Lung (tissue), 12 donors: Measurements from ENCODE around the gene MEGF10. TPM values are rescaled to one million over a fixed set of nuclear protein-coding genes. Genes with fewer than 3 reads are reported as not detected.

Source experiments
- ATAC-seq: fragments of 200-7000 bp; cut with Tn5 transposase; one replicate; pipeline ENCODE4 v1.9.1; 2020; ENCODE audit warnings: moderate number of reproducible peaks; ENCODE audit not compliant: insufficient read depth, low FRiP score
- DNase-seq, 3 donors: peaks; one replicate each; pipeline ENCODE4 v3.0.0-alpha.2; 2013 to 2017
- H3K27ac ChIP-seq, 2 donors: one replicate each; pipeline ENCODE4 v1.5.1; 2013; ENCODE audit warnings: mild to moderate bottlenecking in 2 of 2, moderate library complexity in 2 of 2, control low read depth in 1 of 2, inconsistent platforms in 1 of 2, low read depth in 1 of 2, low read length in 1 of 2
- H3K27me3 ChIP-seq, 3 donors: one replicate each; pipeline ENCODE4 v1.5.1; 2013; ENCODE audit warnings: low read length in 2 of 3; ENCODE audit not compliant: control insufficient read depth in 3 of 3, insufficient read depth in 3 of 3
- H3K36me3 ChIP-seq, 4 donors: one replicate each; pipeline ENCODE4 v1.5.1; 2013; ENCODE audit warnings: low read length in 4 of 4, mild to moderate bottlenecking in 1 of 4, moderate library complexity in 1 of 4; ENCODE audit not compliant: control insufficient read depth in 4 of 4, insufficient read depth in 4 of 4
- H3K4me1 ChIP-seq, 5 donors: one replicate each; pipeline ENCODE4 v1.5.1; 2013; ENCODE audit warnings: low read length in 5 of 5, mild to moderate bottlenecking in 2 of 5, moderate library complexity in 1 of 5; ENCODE audit not compliant: control insufficient read depth in 5 of 5, insufficient read depth in 5 of 5
- H3K4me3 ChIP-seq: one replicate; pipeline ENCODE4 v1.5.1; 2013; ENCODE audit warnings: mild to moderate bottlenecking, control low read depth, moderate library complexity
- H3K9ac ChIP-seq, 2 donors: one replicate each; pipeline ENCODE4 v1.5.1; 2013; ENCODE audit warnings: low read length in 2 of 2, control low read depth in 1 of 2; ENCODE audit not compliant: insufficient read depth in 1 of 2
- H3K9me3 ChIP-seq, 4 donors: one replicate each; pipeline ENCODE4 v1.5.1; 2013; ENCODE audit warnings: low read length in 3 of 4, mild to moderate bottlenecking in 1 of 4, moderate library complexity in 1 of 4; ENCODE audit not compliant: control insufficient read depth in 4 of 4, insufficient read depth in 3 of 4
- CTCF ChIP-seq: IDR thresholded peaks from 2 replicates; pipeline ENCODE4 v1.5.1; 2012; ENCODE audit warnings: mild to moderate bottlenecking; ENCODE audit errors: control extremely low read depth, extremely low read depth
- WGBS, 2 donors: extraction: QIAGEN DNeasy Blood & Tissue Kit; methylation state at CpG; one replicate each; pipeline ENCODE4 v1.1.7; 2013; 5-methylcytosine and 5-hydroxymethylcytosine counted together
- polyA plus RNA-seq, 2 donors: library from polyadenylated mRNA; stranded (reverse); fragments of 200-250 nt; gene quantifications; one replicate each; pipeline ENCODE4 v1.2.1, GENCODE V29; 2013
- total RNA-seq, 2 donors: library from RNA; depleted of rRNA in 1 of 2; stranded (reverse); fragments of >200 nt in 1 of 2; gene quantifications; one replicate each; pipeline ENCODE4 v1.2.1, GENCODE V29; 2014 to 2021
- donor health status: control.
- donor health status: control.
- donor health status: Bipolar disorder and iron deficiency.
- donor health status: healthy.
- donor health status: DM: yes; HTN: yes; CAD: no.

MEGF10 gene
- total and polyA plus RNA-seq, 4 donors: 0.02 to 0.82 (median 0.12) TPM

GRCh38 chr5:127369796-127370195, 79.2 kb downstream of the MEGF10 start:
- no peak for DNase-seq
- WGBS, 2 donors: 66 to 83% methylated on average over 4 of the region's 4 CpGs

GRCh38 chr5:127370631-127371030, 80.0 kb downstream of the MEGF10 start:
- H3K4me1 ChIP-seq: peaks cover 0 to 3% (median 0%) of the 10 kb centered on the region in 5 donors
- whole genome bisulfite sequencing, 2 donors: 60% methylated on average over 8 of the region's 8 CpGs

More at GRCh38 chr5:127369796-127370195, 79.2 kb downstream of the MEGF10 start:
- H3K9ac ChIP-seq: no peak overlapping the region
- H3K4me1 ChIP-seq: peaks cover 0 to 3% (median 0%) of the 10 kb centered on the region in 5 donors
- ATAC-seq: no peak
- no peak for TF ChIP-seq CTCF
- no peaks in the 10 kb centered on the region for H3K36me3 ChIP-seq
- no peak overlapping the region for H3K27ac ChIP-seq
- H3K9me3 ChIP-seq: peaks cover 0 to 3% (median 0%) of the 10 kb centered on the region in 4 donors
- H3K4me3 ChIP-seq: no peak overlapping the region
- peaks cover 0 to 5% (median 0%) of the 10 kb centered on the region in 3 donors for H3K27me3 ChIP-seq

GRCh38 chr5:127373858-127374491, 83.4 kb downstream of the MEGF10 start:
- no peak overlapping the region for H3K9ac ChIP-seq
- WGBS, 2 donors: 55 to 73% methylated on average over 6 of the region's 6 CpGs
- no peak for DNase-seq
- ATAC-seq: no peak
- peaks cover 0 to 3% (median 0%) of the 10 kb centered on the region in 5 donors for H3K4me1 ChIP-seq
- no peaks in the 10 kb centered on the region for H3K36me3 ChIP-seq
- peaks cover 0 to 3% (median 0%) of the 10 kb centered on the region in 4 donors for H3K9me3 ChIP-seq
- TF ChIP-seq CTCF: no peak
- no peak overlapping the region for H3K4me3 ChIP-seq
- peaks cover 0 to 10% (median 0%) of the 10 kb centered on the region in 3 donors for H3K27me3 ChIP-seq
- no peak overlapping the region for H3K27ac ChIP-seq

More at GRCh38 chr5:127370631-127371030, 80.0 kb downstream of the MEGF10 start:
- ATAC-seq: no peak
- TF ChIP-seq CTCF: no peak
- Histone ChIP-seq H3K27me3 (peaks cover 0 to 7% (median 0%) of the 10 kb centered on the region in 3 donors), H3K9me3 (peaks cover 0 to 3% (median 0%) of the 10 kb centered on the region in 4 donors), H3K27ac (no peak overlapping the region), H3K36me3 (no peaks in the 10 kb centered on the region), H3K9ac (no peak overlapping the region), H3K4me3 (no peak overlapping the region)
- DNase-seq: no peak
